GM19099 (cell line): Measurements from ENCODE around the gene NOD1.

Experiments used
- POLR2A ChIP-seq: IDR thresholded peaks from 3 replicates; pipeline ENCODE4 v1.6.1; 2011; ENCODE audit warnings: low read depth; ENCODE audit not compliant: insufficient read length; ENCODE audit errors: extremely low read depth

The NOD1 gene

GRCh38 chr7:30478349-30479201 is at the start of gene NOD1:
Gene NOD1 (minus strand): TSS chr7:30478784. CDS start chr7:30456921, 21,863 bp downstream.
- peak; percentile 71 for TF ChIP-seq POLR2A

DNA sequence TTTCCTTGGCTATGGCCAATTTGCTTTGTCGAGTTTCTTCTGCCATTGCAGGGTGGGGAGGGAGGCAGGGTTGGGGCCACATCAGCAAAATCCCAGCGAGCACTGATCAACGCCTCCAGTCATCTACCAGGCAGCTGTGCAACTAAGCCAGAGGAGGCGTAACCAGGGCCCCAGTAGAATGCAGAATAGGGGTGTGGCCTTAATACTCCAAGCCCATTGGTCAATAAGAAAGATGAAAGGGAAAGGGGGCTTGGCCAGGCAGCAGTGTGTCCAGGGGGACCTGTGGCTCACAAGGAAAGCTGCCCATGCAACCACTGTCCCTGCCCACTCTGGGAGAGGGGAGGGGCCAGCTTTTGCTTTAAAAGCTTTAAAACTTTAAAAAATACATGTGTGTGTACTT is 47.6 kb upstream of the NOD1 start:
- TF ChIP-seq POLR2A, result no peak

- no peak for TF ChIP-seq POLR2A
Observed at GRCh38 chr7:30525429-30525828, 46.8 kb upstream of the NOD1 start.

GRCh38 chr7:30524545-30524944 is 46.0 kb upstream of the NOD1 start:
- no peak for TF ChIP-seq POLR2A

- TF ChIP-seq POLR2A, result no peak
Observed at GRCh38 chr7:30523466-30523865, 44.9 kb upstream of the NOD1 start.

- no peak for TF ChIP-seq POLR2A
Observed at GRCh38 chr7:30522159-30522558, 43.6 kb upstream of the NOD1 start.

- TF ChIP-seq POLR2A, result no peak
Observed at GRCh38 chr7:30521532-30521931, 42.9 kb upstream of the NOD1 start.

DNA sequence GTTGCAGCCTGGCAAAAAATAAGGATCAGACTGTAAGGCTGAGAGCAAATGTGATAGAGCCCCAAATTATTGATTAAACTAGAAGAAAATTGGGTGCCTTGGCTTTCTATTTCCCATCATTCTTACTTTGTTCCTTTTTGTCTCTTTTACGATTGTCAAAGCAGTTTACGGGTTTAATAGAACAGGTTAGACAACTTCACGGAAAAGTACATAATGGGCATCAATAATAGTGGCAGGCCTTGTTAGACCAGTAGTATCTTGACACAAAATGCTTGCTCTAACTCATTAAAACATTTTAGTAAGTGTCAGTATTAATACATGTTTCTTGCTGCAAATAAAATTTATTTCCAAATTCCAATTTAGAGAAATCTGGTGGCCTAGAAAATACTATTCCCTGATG is 40.5 kb upstream of the NOD1 start:
- no peak for TF ChIP-seq POLR2A

DNA sequence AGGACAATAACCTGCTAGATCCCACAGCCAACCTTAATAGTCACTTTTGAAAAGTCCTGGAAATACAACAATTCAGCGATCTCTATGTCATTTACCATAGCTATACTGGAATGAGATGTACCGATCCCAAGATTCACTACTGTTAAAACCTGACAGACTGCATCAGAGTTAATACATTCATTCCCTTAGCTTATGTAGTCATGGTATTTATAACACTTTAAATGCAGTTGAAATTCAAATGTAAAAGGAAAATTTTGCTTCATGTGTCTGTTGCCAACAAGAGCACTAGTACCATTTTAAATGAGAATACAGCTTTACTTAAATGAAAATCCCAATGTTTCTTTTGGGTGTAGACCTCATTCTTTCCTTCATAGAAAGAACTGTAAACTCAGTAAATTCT is 37.2 kb upstream of the NOD1 start:
- no peak for TF ChIP-seq POLR2A

DNA sequence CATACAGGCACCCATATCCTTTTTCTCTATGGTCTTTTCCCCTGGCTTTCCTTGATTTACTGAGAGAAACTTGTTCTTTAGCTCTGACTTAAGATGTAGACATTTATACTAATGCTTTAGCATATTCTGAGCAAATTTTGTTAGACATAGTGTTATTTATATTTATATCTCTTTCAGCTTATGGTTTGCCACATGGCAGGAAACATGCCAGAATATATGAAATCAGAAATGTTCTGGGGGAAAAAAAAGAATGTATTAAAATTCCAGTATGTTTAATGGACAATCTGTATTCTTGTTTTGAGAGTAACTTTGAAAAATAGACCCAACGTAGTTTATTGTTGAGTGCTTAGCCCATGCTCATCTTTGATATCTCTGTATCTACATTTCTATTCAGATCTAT is 36.2 kb upstream of the NOD1 start:
- no peak for TF ChIP-seq POLR2A

DNA sequence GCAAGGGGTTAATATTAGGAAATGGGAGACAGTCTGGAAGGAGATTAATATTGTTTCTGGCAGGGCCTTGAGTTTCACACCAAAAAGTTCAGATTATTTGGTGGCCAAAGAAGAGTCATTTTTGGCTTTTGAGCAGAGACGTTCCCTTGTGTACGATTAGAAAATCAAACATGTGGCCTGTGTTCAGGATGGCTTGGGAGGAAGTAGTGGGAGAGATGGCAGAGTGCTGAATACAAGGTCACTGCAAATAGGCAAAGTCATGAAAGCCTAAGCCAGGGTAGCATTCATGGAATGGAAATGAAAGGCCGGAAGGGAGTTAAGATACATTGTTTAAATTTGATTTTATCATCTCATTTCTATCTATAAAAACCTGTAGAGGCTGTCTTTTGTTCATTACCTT is 35.6 kb upstream of the NOD1 start:
- no peak for TF ChIP-seq POLR2A

DNA sequence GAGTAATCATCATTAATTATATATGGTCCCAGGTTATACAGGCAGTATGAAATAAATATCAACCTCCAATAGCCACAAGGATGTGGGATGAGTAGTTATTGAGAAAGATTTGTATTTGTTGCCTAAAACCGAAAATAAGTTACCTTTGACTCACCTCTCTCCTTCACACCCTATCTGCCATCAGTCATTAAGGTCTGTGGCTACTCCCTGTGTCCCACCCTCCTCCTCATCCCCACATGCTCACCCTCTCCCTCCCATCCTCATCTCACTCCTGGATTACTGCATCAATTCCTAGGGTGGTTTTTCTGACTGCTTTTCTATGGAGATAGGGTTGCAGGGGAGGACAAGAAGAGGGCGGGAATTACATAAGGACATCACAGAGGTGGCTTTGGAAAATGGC is 35.2 kb upstream of the NOD1 start:
- TF ChIP-seq POLR2A, result no peak

DNA sequence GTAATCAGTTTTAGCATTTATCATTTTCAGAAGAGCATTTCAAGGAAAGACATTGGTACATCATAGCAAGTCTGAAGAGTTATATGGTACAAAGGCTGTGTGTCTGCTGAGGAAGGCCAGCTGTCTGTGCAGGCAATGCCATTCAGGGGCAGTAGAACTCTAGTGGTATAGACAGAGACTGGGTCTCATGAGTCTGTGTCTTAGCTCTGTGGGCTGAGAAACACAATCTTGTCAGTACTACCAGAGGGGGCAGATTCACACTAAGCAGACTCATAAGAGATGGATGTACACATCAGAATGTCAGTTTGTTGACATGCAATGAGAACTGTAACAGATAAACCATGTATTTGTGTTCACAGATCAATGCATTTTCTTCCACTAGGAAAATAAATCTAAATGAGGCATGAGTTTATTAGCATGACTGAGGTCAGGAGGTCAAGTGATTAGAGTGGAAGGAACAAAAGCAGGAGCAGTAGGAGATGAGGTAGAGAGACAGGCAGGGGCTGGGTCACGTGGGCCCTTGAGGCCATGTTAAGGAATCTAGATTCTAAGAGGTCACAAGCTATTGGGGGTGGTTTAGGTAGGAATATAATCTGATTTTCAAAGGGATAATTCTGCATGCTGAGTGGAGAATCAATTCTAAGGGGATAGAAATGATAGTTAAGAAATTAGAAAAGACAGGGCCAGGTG is 33.5 kb upstream of the NOD1 start:
- TF ChIP-seq POLR2A, result no peak

DNA sequence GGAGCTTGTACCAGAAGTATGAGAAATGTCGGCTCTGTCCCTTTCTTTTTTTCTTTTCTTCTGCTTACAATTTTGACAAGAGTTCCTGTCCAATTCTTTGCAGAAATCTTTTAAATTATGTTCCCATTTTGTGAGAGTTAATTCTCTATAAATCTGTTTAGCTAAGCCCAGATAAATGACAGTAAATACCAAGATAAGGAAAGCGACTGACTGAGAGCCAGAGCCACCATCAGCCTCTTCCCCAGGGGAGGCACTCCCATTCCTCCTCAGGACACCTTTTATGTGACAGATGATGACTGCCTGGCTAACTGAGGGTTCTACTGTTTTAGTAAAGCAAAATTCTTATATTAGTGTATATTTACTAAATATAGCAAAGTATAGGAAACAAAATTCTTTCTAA is 32.9 kb upstream of the NOD1 start:
- TF ChIP-seq POLR2A, result no peak

GRCh38 chr7:30510124-30511075 is 31.8 kb upstream of the NOD1 start:
- TF ChIP-seq POLR2A, result no peak
